HG03521 (cell line): ENCODE data around the gene SH2B3.
"Not testable (repeated sequence)": the region's sequence is repeated elsewhere in the genome, so short reads cannot be mapped to it uniquely, and the experiment has no call there.

Experiments used
- ATAC-seq: cut with Tn5 transposase; IDR thresholded peaks from one replicate; pipeline ENCODE4 v1.9.1; 2021; ENCODE audit warnings: mild to moderate bottlenecking, moderate library complexity; ENCODE audit not compliant: unreplicated experiment

Gene SH2B3

GRCh38 chr12:111457071-111457470 lies 51.3 kb downstream of the SH2B3 start:
- ATAC-seq: no peak

GRCh38 chr12:111457577-111457976 lies 51.9 kb downstream of the SH2B3 start:
- ATAC-seq: no peak

- no peak for ATAC-seq
Measured at GRCh38 chr12:111458546-111459172, 52.9 kb downstream of the SH2B3 start.

- ATAC-seq: not testable (repeated sequence)
Measured at GRCh38 chr12:111460111-111460510, 54.4 kb downstream of the SH2B3 start.

- ATAC-seq: no peak
Measured at GRCh38 chr12:111462210-111462769, 56.6 kb downstream of the SH2B3 start.

- no peak for ATAC-seq
Measured at GRCh38 chr12:111467092-111467856, 61.6 kb downstream of the SH2B3 start.

- ATAC-seq: no peak
Measured at GRCh38 chr12:111467857-111468241, 62.1 kb downstream of the SH2B3 start.

GRCh38 chr12:111469401-111469800 lies 63.7 kb downstream of the SH2B3 start:
- no peak for ATAC-seq

- no peak for ATAC-seq
Measured at GRCh38 chr12:111471236-111471635, 65.5 kb downstream of the SH2B3 start.

- no peak for ATAC-seq
Measured at GRCh38 chr12:111482462-111482861, 76.7 kb downstream of the SH2B3 start.

GRCh38 chr12:111488271-111488670 lies 82.5 kb downstream of the SH2B3 start:
- no peak for ATAC-seq

GRCh38 chr12:111488798-111489197 lies 83.1 kb downstream of the SH2B3 start:
- ATAC-seq: no peak

GRCh38 chr12:111492979-111493378 lies 87.3 kb downstream of the SH2B3 start:
- ATAC-seq: not testable (repeated sequence)

- ATAC-seq: no peak
Measured at GRCh38 chr12:111494676-111495075, 89.0 kb downstream of the SH2B3 start.
